GM10266 (cell line): ENCODE data around the gene DCBLD1.

Experiments used
- DNase-seq: peaks from one replicate; pipeline ENCODE4 v3.0.0; 2012; ENCODE audit errors: extremely low spot score
- CTCF ChIP-seq: IDR thresholded peaks from 2 replicates; pipeline ENCODE4 v1.5.1; 2012; ENCODE audit warnings: mild to moderate bottlenecking, low read depth; ENCODE audit not compliant: control insufficient read depth, insufficient read depth; ENCODE audit errors: missing control alignments

DCBLD1 gene

DNA sequence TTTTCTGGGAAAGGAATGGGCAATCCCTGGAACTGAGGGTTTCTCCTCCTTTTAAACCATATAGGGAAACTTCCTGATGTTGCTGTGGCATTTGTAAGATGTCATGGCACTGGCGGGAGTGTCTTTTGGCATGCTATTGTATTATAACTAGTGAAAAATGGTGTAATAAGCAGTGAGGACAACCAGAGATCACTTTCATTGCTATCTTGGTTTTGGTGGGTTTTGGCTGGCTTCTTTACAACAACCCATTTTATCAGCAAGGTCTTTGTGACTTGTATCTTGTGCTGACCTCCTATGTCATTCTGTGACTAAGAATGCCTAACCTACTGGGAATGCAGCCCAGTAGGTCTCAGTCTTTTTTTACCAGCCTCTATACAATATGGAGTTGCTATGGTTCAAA, 9.1 kb upstream of the DCBLD1 start:
- TF ChIP-seq CTCF: no peak
- no peak for DNase-seq

- TF ChIP-seq CTCF: peak; percentile 54
- DNase-seq: peak; percentile 45
Observed at GRCh38 chr6:117477988-117478852, 4.3 kb upstream of the DCBLD1 start.

DNA sequence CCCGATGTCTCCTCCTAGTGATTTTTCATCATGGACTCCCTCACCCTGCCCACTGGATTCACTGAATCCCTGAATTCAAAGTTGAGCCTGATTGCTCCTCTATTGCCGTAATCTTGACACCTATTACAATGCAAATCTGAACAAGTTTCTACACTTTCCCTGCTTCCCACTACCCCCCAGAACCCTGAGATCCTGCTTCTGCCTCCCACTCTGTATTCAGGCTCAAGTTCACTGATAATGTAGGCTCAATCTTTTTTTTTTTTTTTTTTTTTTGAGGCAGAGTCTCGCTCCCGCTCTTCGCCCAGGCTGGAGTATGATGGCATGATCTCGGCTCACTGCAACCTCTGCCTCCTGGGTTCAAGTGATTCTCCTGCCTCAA, 3.6 kb upstream of the DCBLD1 start:
- TF ChIP-seq CTCF: no peak

DNA sequence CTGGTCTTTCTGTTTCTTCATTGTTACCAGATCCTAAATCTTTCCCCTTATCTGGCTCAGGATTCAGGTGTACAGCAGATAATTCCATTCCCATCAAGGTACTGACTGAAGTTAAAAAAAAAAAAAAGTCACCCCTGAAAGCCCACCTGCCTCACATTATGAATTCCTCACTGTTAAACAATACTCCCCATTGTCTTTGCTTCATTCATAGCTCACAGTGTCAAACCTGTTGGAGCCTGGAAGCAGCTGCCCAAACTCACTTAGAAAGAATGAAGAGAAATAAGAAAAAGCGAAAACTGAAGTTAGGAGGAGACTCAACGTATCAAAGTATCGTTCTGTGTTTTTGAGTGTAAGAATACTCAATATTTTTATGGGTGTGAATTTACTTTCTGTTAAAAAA, 1.8 kb upstream of the DCBLD1 start:
- TF ChIP-seq CTCF: no peak
- no peak for DNase-seq

More for the DNA sequence above, 3.6 kb upstream of the DCBLD1 start:
- no peak for DNase-seq

DNA sequence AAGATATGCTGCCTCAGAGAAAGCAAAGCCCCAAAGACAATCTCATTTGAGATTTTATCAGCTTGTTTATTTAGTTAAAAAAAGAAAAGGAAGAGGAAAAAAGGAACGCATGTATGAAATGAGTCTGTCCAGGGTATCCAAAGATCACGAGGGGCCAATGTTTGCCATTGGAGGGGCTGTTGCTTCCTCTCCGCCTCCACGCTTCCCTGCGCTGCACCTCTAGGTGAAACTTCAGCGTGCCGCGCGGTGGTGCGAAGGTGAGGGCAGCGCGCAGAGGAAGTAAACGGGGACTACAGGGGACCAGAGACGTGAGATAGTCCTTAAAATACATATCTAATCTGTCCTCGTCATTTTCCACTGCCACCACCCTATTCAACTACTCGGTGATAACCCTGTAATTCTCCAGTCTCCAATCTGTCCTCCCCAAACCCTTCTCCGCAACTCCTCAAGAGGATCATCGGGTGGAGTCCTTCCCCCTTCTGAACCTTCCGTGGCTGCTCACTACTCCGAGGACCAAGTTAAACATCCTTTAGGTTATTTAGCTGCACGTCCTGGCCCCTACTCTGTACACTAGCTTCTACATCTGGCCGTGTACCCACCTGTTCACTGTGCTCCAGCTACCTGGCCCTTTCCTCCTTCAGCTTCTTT, 1.1 kb upstream of the DCBLD1 start:
- DNase-seq: no peak

GRCh38 chr6:117481926-117482239, 591 bp upstream of the DCBLD1 start:
- TF ChIP-seq CTCF: no peak
- no peak for DNase-seq

More for the DNA sequence above, 1.1 kb upstream of the DCBLD1 start:
- TF ChIP-seq CTCF: no peak

GRCh38 chr6:117483004-117483644, 650 bp downstream of the DCBLD1 start:
- no peak for TF ChIP-seq CTCF
- peak; percentile 42 for DNase-seq
